Endothelial cell of umbilical vein (primary cell): Measurements from ENCODE around the gene GDPD3. TPM values are rescaled to one million over a fixed set of nuclear protein-coding genes. Genes with fewer than 3 reads are reported as not detected.

Experiments
- BruUV-seq: library from RNA; stranded (reverse); fragments of 400-500 nt; replicated peaks from 2 replicates; lab custom pipeline; 2021; lab: Mats Ljungman, UMichigan
- CTCF ChIA-PET: fragments of 300-600, 350-600 bp; sonication (Branson Sonifier 250); formaldehyde crosslinking; loops from one replicate; lab custom pipeline; 2021; ENCODE audit warnings: antibody characterized with exemption, inconsistent platforms; lab: Charles Lee
- POLR2A ChIA-PET: fragments of 300-600, 350-600 bp; sonication (Branson Sonifier 250); formaldehyde crosslinking; loops from one replicate; lab custom pipeline; 2021; ENCODE audit warnings: antibody characterized with exemption, inconsistent platforms; lab: Charles Lee
- DNase-seq: peaks from one replicate; pipeline ENCODE4 v3.0.0-alpha.2; 2011; ENCODE audit warnings: low read depth, low spot score
- FAIRE-seq: peaks from 2 replicates; lab custom pipeline; 2011; peaks lifted over from hg19 to GRCh38; lab: Jason Lieb, UNC
- H2AFZ ChIP-seq: 2 replicates; pipeline ENCODE4 v1.6.0; 2012; ENCODE audit warnings: low read depth, low read length, control low read depth, inconsistent platforms
- H3K27ac ChIP-seq: 2 replicates; pipeline ENCODE4 v1.5.1; 2011; ENCODE audit warnings: low read depth, mild to moderate bottlenecking, control low read depth, low read length, moderate library complexity; ENCODE audit not compliant: insufficient read depth
- H3K27me3 ChIP-seq, 2 experiments: 2 replicates each; pipeline versions ENCODE4 v1.6.0 to v1.6.1; 2011; ENCODE audit warnings: low read length in 2 of 2, mixed read lengths in 1 of 2; ENCODE audit not compliant: control insufficient read depth in 2 of 2, insufficient read depth in 2 of 2
- H3K36me3 ChIP-seq, 2 experiments: 2 replicates in 1 of 2; 3 replicates in 1 of 2; pipeline ENCODE4 v1.5.1; 2011; ENCODE audit warnings: low read length in 2 of 2, mild to moderate bottlenecking in 1 of 2, moderate library complexity in 1 of 2; ENCODE audit not compliant: control insufficient read depth in 2 of 2, insufficient read depth in 2 of 2; ENCODE audit errors: extremely low read depth in 1 of 2
- H3K4me1 ChIP-seq: 3 replicates; pipeline ENCODE4 v1.5.1; 2011; ENCODE audit warnings: mild to moderate bottlenecking, low read length; ENCODE audit not compliant: control insufficient read depth, insufficient read depth; ENCODE audit errors: extremely low read depth
- H3K4me2 ChIP-seq: 2 replicates; pipeline ENCODE4 v1.6.1; 2011; ENCODE audit warnings: low read length, control low read depth, mixed read lengths; ENCODE audit not compliant: insufficient read depth
- H3K4me3 ChIP-seq, 3 experiments: fragments of 200-600 bp in 1 of 3; sonication (generic), shearing (Covaris generic) in 1 of 3; replicated peaks in 1 of 3; 2 replicates each; pipeline ENCODE4 v1.5.1; 2011 to 2016; ENCODE audit warnings: control low read depth in 3 of 3, low read length in 3 of 3, mild to moderate bottlenecking in 2 of 3, inconsistent platforms in 1 of 3, low read depth in 1 of 3, moderate library complexity in 1 of 3; ENCODE audit not compliant: insufficient read depth in 1 of 3
- H3K79me2 ChIP-seq: 2 replicates; pipeline ENCODE4 v1.6.0; 2012; ENCODE audit warnings: low read length, inconsistent platforms; ENCODE audit not compliant: control insufficient read depth, insufficient read depth
- H3K9ac ChIP-seq: replicated peaks from 2 replicates; pipeline ENCODE3; 2011; ENCODE audit warnings: low read length, control low read depth; ENCODE audit not compliant: insufficient read depth; ENCODE audit errors: extremely low read depth
- H3K9me1 ChIP-seq: replicated peaks from 3 replicates; pipeline ENCODE4 v1.6.0; 2011; ENCODE audit warnings: mild to moderate bottlenecking, low read length; ENCODE audit not compliant: control insufficient read depth, insufficient read depth; ENCODE audit errors: extremely low read depth
- H3K9me3 ChIP-seq: replicated peaks from 2 replicates; pipeline ENCODE4 v1.5.1; 2012; ENCODE audit warnings: low read length, inconsistent platforms; ENCODE audit not compliant: control insufficient read depth, insufficient read depth
- H4K20me1 ChIP-seq: replicated peaks from 2 replicates; pipeline ENCODE3; 2011; ENCODE audit warnings: mild to moderate bottlenecking, low read length; ENCODE audit not compliant: control insufficient read depth, insufficient read depth; ENCODE audit errors: extremely low read depth
- CTCF ChIP-seq, 2 donors: IDR thresholded peaks; 1 replicate in 1 of 2; 2 replicates in 1 of 2; pipeline ENCODE4 v1.5.1; 2011; ENCODE audit warnings: low read length in 2 of 2, mild to moderate bottlenecking in 2 of 2, moderate library complexity in 2 of 2, control low read depth in 1 of 2, inconsistent platforms in 1 of 2, low read depth in 1 of 2; ENCODE audit not compliant: insufficient read depth in 1 of 2; ENCODE audit errors: extremely low read depth in 1 of 2
- EZH2 ChIP-seq: IDR thresholded peaks from 2 replicates; pipeline ENCODE4 v1.6.1; 2012; ENCODE audit warnings: borderline replicate concordance, low read depth, mild to moderate bottlenecking, moderate library complexity, low read length, inconsistent platforms; ENCODE audit not compliant: severe bottlenecking
- FOS ChIP-seq: IDR thresholded peaks from 2 replicates; pipeline ENCODE4 v1.6.1; 2011; ENCODE audit warnings: mild to moderate bottlenecking, low read length, moderate library complexity, borderline replicate concordance; ENCODE audit not compliant: insufficient read depth
- GATA2 ChIP-seq: IDR thresholded peaks from 2 replicates; pipeline ENCODE4 v1.7.0; 2011; ENCODE audit warnings: low read depth, mild to moderate bottlenecking, moderate library complexity, mixed read lengths, low read length; ENCODE audit not compliant: insufficient read length, insufficient read depth
- JUN ChIP-seq: IDR thresholded peaks from 2 replicates; pipeline ENCODE4 v1.6.1; 2011; ENCODE audit warnings: borderline replicate concordance, low read depth; ENCODE audit not compliant: insufficient read length, insufficient read depth
- MAX ChIP-seq: IDR thresholded peaks from 2 replicates; pipeline ENCODE4 v1.6.1; 2011; ENCODE audit not compliant: insufficient read depth, insufficient read length
- MYC ChIP-seq: IDR thresholded peaks from one replicate; pipeline ENCODE4 v1.6.1; 2011; ENCODE audit warnings: mild to moderate bottlenecking, low read depth, low read length
- POLR2A ChIP-seq: IDR thresholded peaks from 2 replicates; pipeline ENCODE4 v1.6.1; 2012; ENCODE audit warnings: low read depth, mild to moderate bottlenecking, control low read depth, low read length
- POLR2AphosphoS5 ChIP-seq: IDR thresholded peaks from 2 replicates; pipeline ENCODE4 v1.6.1; 2012; ENCODE audit warnings: low read depth, mild to moderate bottlenecking, control low read depth, low read length, moderate library complexity; ENCODE audit not compliant: insufficient read depth
- dilution Hi-C: fragments of 300-500 bp; cut with MboI; formaldehyde crosslinking; loops from one replicate; pipeline ENCODE4 v1.15.0; 2019; ENCODE audit warnings: low sequenced_read_pairs; ENCODE audit not compliant: extremely low pct_ligation_motif_present
- intact Hi-C: fragments of 100-400 bp; cut with micrococcal nuclease; formaldehyde crosslinking; loops from one replicate; pipeline ENCODE4 v1.10.0; 2022
- polyA plus RNA-seq, 4 experiments: library from polyadenylated mRNA; depleted of rRNA in 3 of 4; stranded (reverse) in 3 of 4; unstranded in 1 of 4; fragments of >200 nt; gene quantifications; 2 replicates each; pipeline versions ENCODE4 v1.2.1 to v1.2.3, GENCODE V29; 2011 to 2012; ENCODE audit warnings: missing spikeins in 1 of 4
- total RNA-seq: library from RNA; stranded (reverse); gene quantifications from 2 replicates; pipeline ENCODE4 v1.2.3, GENCODE V29; 2021

The GDPD3 gene
- total and polyA plus RNA-seq, 2 donors (not counting 3 experiments of a cell fraction or from before 2014, with no cell fraction given): 8.0 to 18.6 TPM

- H3K27me3 ChIP-seq: no peaks in the 10 kb centered on the region
- DNase-seq (no peak), FAIRE-seq (no peak)
- TF ChIP-seq GATA2: no peak
- no peak for TF ChIP-seq FOS
- no peak for TF ChIP-seq MYC
- TF ChIP-seq CTCF (IDR thresholded peaks at IDR 0.05; ENCODE audit: extremely low read depth in 1 of 2, insufficient read depth in 1 of 2, low read depth in 1 of 2, low read length in 2 of 2): no peak
- TF ChIP-seq JUN: no peak
- no peak for TF ChIP-seq POLR2AphosphoS5
- no peak for TF ChIP-seq POLR2A
- no peak for TF ChIP-seq EZH2
- no peak for TF ChIP-seq MAX
- no peak overlapping the region for H3K4me2 ChIP-seq
- no peak overlapping the region for H3K9ac ChIP-seq
- no peak overlapping the region for H3K4me3 ChIP-seq
- dilution Hi-C loops (no loop called here), intact Hi-C loops (no loop called here)
- H3K9me1 ChIP-seq: no peaks in the 10 kb centered on the region
- H3K9me3 ChIP-seq: no peaks in the 10 kb centered on the region
- H2AFZ ChIP-seq: no peak overlapping the region
- no TSS peak for BruUV-seq
- no peaks in the 10 kb centered on the region for H3K4me1 ChIP-seq
- H3K27ac ChIP-seq: no peak overlapping the region
- ChIA-PET CTCF (interaction anchor here (0.7 to 0.9 kb wide), 2 partner anchors 8 to 457 kb away, joined by 3 to 5 read pairs; no protein-coding TSS in a partner anchor), POLR2A (no interaction called here)
- H3K36me3 ChIP-seq: no peaks in the 10 kb centered on the region
- no peaks in the 10 kb centered on the region for H4K20me1 ChIP-seq
- H3K79me2 ChIP-seq: no peaks in the 10 kb centered on the region
Measured at GRCh38 chr16:30141750-30142149, 28.4 kb upstream of the GDPD3 start.
